ENCODE measurements around the gene CXXC5.

Gene CXXC5

DNA sequence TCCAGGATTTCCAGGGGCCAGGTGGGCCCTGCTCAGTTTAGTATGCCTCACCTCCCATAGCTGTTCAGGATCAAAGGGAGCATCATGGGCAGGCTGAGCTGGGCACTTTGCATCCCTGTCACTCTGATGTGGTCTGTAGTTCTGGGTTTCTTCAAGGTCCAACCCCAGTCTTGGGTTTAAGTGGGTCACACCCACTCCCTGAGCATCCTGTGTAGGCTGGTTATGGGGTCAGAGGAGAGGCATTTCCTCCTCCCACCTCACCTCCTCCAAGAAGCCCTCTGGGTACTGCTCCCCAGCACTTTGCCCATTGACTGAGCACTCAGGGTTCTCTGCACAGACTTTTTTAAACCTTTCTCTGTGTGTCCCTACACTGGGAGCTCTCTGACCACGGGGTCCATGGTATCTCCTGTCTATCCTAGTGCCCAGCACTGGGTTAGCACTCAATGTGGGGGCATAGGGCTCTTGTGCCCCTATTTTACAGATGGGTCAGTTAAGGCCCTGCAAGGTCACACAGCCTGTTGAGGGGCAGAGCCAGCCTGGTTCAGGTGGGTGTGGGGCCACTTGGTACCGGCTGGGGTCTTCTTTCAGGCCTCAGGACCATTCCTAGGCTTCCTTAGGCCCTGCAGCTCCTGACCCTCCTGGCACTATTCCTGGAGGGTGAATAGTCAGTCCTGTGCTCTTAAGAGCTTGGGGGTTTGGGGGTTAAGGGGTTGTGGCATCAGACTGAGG is 19.0 kb downstream of the CXXC5 start:
- no peak for DNase-seq

- DNase-seq: peak; percentile 72
Observed at GRCh38 chr5:139667730-139668063, 19.5 kb downstream of the CXXC5 start.

- DNase-seq: peak; percentile 72
Observed at GRCh38 chr5:139668064-139668880, 20.1 kb downstream of the CXXC5 start.

- no peak for DNase-seq
Observed at GRCh38 chr5:139668924-139669661, 20.9 kb downstream of the CXXC5 start.

GRCh38 chr5:139669662-139670368 is 21.7 kb downstream of the CXXC5 start:
- DNase-seq: no peak

GRCh38 chr5:139670369-139671095 is 22.4 kb downstream of the CXXC5 start:
- DNase-seq: no peak

DNA sequence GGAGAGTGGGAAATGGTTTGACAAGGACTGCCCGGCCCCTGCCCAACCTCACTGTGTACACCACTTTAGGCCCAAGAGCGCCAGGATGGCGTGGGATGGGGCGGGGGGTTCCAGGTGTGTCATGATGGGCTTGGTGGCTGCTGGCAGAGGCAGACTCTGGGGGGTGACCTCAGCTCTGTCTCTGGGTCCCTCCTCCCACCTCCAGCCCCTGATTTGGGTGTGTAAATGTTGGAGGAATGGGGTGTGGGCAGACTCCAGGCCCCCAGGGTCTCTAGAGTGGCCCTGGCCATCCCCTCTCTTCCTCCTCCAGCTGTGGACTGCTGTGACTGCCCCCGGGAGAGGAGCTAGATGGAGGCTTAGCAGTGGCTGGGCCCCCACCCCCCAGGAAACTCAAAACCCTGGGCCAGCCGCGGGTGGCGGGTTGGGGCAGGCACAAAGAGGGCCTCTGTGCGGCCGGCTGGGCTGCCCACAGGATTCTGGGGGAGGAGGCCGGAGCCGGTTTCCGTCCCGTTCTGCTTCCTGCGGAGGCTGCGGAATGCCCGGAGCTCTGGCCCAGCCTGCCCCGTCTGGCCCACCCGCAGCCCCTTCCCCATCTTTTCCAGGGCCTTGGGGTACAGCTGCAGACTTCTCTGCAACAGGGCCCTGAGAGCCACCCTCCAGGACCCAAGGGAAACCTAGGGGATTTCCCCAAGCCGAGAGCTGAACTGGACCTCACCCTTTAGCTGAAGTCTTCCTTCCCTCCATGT is 23.1 kb downstream of the CXXC5 start:
- no peak for DNase-seq

DNA sequence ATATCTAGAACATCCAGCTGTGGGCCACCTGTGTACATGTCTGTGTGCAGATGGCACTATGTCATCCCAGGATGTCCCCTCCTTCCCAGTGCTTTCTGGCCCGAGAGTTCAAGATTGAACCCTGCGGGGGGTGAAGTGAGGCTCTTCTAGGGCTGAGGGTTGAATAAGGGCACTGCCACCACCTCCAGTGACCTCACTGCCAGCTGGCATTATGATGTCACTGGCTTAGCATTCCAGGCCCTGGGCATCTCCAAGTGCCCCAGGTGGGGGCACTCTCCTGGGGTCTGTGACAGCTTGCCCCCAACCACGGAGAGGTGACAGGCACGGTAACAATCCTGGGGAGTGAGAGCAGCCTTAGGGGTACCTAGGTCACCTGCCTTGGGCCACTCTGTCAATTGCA is 27.1 kb downstream of the CXXC5 start:
- DNase-seq: no peak

GRCh38 chr5:139675825-139676224 is 27.7 kb downstream of the CXXC5 start:
- DNase-seq: no peak

GRCh38 chr5:139676406-139676805 is 28.3 kb downstream of the CXXC5 start:
- DNase-seq: no peak

DNA sequence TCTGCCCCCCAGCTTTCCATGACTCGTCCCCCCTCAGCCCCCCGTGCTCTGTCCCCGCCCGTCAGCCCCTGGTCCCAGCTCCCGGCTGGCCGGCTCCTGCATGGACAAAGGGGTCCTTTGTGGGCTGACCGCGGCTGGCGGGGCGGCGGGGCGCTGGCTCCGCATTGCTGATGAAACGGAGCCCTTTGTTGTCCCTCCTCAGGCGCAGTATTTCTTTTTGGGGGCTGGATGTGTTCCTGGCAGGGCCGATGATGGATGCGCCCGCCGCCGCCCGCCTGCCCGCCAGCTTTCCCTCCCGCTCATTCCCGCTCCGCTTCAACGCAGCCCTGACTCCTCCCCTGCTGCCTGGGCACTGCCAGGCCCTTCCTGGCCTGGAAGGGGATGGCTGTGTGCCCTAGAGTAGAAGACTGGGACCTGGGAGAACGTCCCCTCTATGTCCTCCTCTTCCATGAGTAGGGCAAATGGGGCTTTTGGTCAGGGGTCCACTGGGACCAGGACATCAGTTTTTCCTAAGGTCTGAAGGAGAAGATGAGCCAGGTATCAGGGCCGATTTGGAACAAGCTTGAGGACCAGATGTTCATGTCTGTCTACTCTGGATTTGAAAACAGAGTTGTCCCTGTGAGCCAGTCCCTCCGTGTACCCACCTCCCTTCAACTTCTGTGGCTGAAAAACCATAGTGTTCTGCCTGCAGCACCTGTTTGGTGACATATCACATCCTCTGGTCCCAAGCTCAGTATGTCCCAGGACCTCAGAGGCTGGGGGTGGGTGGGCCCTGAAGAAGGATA is 29.0 kb downstream of the CXXC5 start:
- DNase-seq: no peak

GRCh38 chr5:139677736-139678613 is 29.8 kb downstream of the CXXC5 start:
- DNase-seq: no peak

- no peak for DNase-seq
Observed at GRCh38 chr5:139678751-139679750, 30.9 kb downstream of the CXXC5 start.

GRCh38 chr5:139680368-139681111 is 32.4 kb downstream of the CXXC5 start:
- no peak for DNase-seq

GRCh38 chr5:139681112-139681458 is 32.9 kb downstream of the CXXC5 start:
- DNase-seq: no peak

DNA sequence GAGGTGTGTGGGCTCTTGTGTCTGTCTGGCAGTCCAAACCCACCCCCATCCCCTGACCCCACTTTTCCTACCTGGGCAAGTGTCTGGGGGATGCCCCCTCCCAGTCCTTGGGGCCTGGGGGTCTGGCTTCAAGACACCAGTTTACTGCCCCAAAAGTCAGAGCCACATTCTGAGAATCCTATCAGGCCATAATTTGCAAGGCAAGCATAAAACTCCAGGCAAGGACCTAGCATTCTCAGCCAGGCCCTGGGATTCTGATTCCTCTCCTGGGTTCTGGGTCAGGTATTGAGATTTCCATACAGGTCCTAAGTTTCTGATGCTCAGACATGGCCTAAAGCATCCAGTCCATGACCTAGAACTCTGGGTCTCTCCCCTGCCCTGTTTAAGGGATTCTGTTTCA is 33.3 kb downstream of the CXXC5 start:
- no peak for DNase-seq

Measured in T1000 (cell line).